Measurements from ENCODE around the gene STAT3. TPM values are rescaled to one million over a fixed set of nuclear protein-coding genes. Genes with fewer than 3 reads are reported as not detected.

STAT3 gene
- total and polyA plus RNA-seq, 9 of the 15 experiments (the other 6 are each of a cell fraction or from before 2014, with no cell fraction given), result 90.0 to 179 (median 114) TPM

- TF ChIP-seq AFF1 (IDR thresholded peaks at IDR 0.05; ENCODE audit: low read depth in 1 of 2, partially characterized antibody in 2 of 2) (peak in 1 of 2 experiments; percentile 13), MAFG (tag; conservative IDR thresholded peaks at IDR 0.05) (no peak), RNF2 (IDR thresholded peaks at IDR 0.05) (peak; percentile 80), EP300 (IDR thresholded peaks at IDR 0.05; ENCODE audit: low read length) (peak; percentile 46; the same call in 1 of the 2 replicates), SMARCA4 (IDR thresholded peaks at IDR 0.05) (peak; percentile 47), SMARCE1 (IDR thresholded peaks at IDR 0.05) (peak; percentile 36; the same call in 1 of the 2 replicates), SMAD3 (CRISPR knock-in tag; conservative IDR thresholded peaks at IDR 0.05) (0 out of 2 replicates have a peak, but pooled peaks have one; percentile 15), ZNF76 (CRISPR knock-in tag; IDR thresholded peaks at IDR 0.05; ENCODE audit: borderline replicate concordance) (no peak), MXI1 (IDR thresholded peaks at IDR 0.05; ENCODE audit: low read depth, low read length) (0 out of 2 replicates have a peak, but pooled peaks have one; percentile 49), TAL1 (IDR thresholded peaks at IDR 0.05) (no peak; the same call in 1 of the 2 replicates), POLR2H (tag; IDR thresholded peaks at IDR 0.05; ENCODE audit: low read depth) (peak; percentile 64), RBM39 (optimal IDR thresholded peaks at IDR 0.05; ENCODE audit: low read depth, low read length) (no peak), RCOR1 (IDR thresholded peaks at IDR 0.05; ENCODE audit: borderline replicate concordance in 1 of 2, low read depth in 2 of 2, low read length in 2 of 2) (peak in 1 of 2 experiments; percentile 70; a peak in 2 of 4 replicates), KDM4B (IDR thresholded peaks at IDR 0.05; ENCODE audit: borderline replicate concordance in 2 of 2, low read depth in 1 of 2) (no peak), EP400 (IDR thresholded peaks at IDR 0.05) (peak; percentile 74), TBL1XR1 (IDR thresholded peaks at IDR 0.05; ENCODE audit: low read length in 2 of 2) (peak in 1 of 2 experiments; percentile 62; a peak in 2 of 4 replicates), ZBTB7A (IDR thresholded peaks at IDR 0.05; ENCODE audit: borderline replicate concordance, control insufficient read depth, low read depth, low read length) (peak; percentile 53; the same call in 1 of the 2 replicates), NCOA4 (IDR thresholded peaks at IDR 0.05; ENCODE audit: partially characterized antibody) (no peak), NCOA1 (IDR thresholded peaks at IDR 0.05; ENCODE audit: low read depth) (no peak), ZBTB5 (IDR thresholded peaks at IDR 0.05) (no peak), HNRNPLL (IDR thresholded peaks at IDR 0.05; ENCODE audit: low read depth, low read length, poor library complexity, severe bottlenecking) (peak; percentile 75), JUN (IDR thresholded peaks at IDR 0.05; ENCODE audit: borderline replicate concordance, low read depth, low read length) (peak; percentile 53; the same call in 1 of the 2 replicates), JUN (CRISPR knock-in tag; IDR thresholded peaks at IDR 0.05; ENCODE audit: borderline replicate concordance) (no peak)
Observed at GRCh38 chr17:42311240-42312034, 76.8 kb downstream of the STAT3 start (continued).
